ENCODE data around the gene MPDU1.
A peak's percentile ranks its signal among the peaks of the same experiment; 100 is the strongest.

MPDU1 gene

GRCh38 chr17:7583253-7584109 is at the start of gene MPDU1:
MPDU1 (plus strand) TSS chr17:7583852; CDS start chr17:7583863, 11 bp downstream.
- peak; percentile 85 for DNase-seq

- no peak for DNase-seq
Observed at GRCh38 chr17:7538050-7538449, 45.6 kb upstream of the MPDU1 start.

GRCh38 chr17:7538891-7539545 is 44.6 kb upstream of the MPDU1 start:
- no peak for DNase-seq

- no peak for DNase-seq
Observed at GRCh38 chr17:7541074-7541621, 42.5 kb upstream of the MPDU1 start.

GRCh38 chr17:7544911-7545310 is 38.7 kb upstream of the MPDU1 start:
- DNase-seq, result no peak

GRCh38 chr17:7548585-7549400 is 34.9 kb upstream of the MPDU1 start, which contains the start of gene TNFSF12:
TNFSF12 (plus strand) TSS chr17:7549058; CDS start chr17:7549154, 96 bp downstream.
- DNase-seq, result no peak

- DNase-seq, result no peak
Observed at GRCh38 chr17:7549401-7550055, 34.1 kb upstream of the MPDU1 start.

GRCh38 chr17:7550344-7550743 is 33.3 kb upstream of the MPDU1 start:
- DNase-seq, result no peak

- DNase-seq, result no peak
Observed at GRCh38 chr17:7551396-7551795, 32.3 kb upstream of the MPDU1 start.

GRCh38 chr17:7552621-7553051 is 31.0 kb upstream of the MPDU1 start:
- DNase-seq, result no peak

GRCh38 chr17:7553356-7553755 is 30.3 kb upstream of the MPDU1 start:
- no peak for DNase-seq

- DNase-seq, result no peak
Observed at GRCh38 chr17:7555320-7555948, 28.2 kb upstream of the MPDU1 start.

- DNase-seq, result no peak
Observed at GRCh38 chr17:7556627-7557026, 27.0 kb upstream of the MPDU1 start.

- no peak for DNase-seq
Observed at GRCh38 chr17:7557147-7557764, 26.4 kb upstream of the MPDU1 start.

GRCh38 chr17:7557775-7558543 is 25.7 kb upstream of the MPDU1 start:
- no peak for DNase-seq

- no peak for DNase-seq
Observed at GRCh38 chr17:7558544-7559319, 24.9 kb upstream of the MPDU1 start, which contains the start of gene TNFSF13. TNFSF13 (plus strand) TSS chr17:7558750; CDS start chr17:7559040, 290 bp downstream.

- no peak for DNase-seq
Observed at GRCh38 chr17:7559320-7560171, 24.1 kb upstream of the MPDU1 start.

GRCh38 chr17:7560172-7561027 is 23.3 kb upstream of the MPDU1 start:
- no peak for DNase-seq
